ENCODE results near the gene CYP19A1. TPM values are rescaled to one million over a fixed set of nuclear protein-coding genes. Genes with fewer than 3 reads are reported as not detected.

CYP19A1 gene
- total and polyA plus RNA-seq, 10 of the 15 experiments (the other 5 are each of a cell fraction or from before 2014, with no cell fraction given), result 0.08 to 1.8 (median 0.70) TPM

DNA sequence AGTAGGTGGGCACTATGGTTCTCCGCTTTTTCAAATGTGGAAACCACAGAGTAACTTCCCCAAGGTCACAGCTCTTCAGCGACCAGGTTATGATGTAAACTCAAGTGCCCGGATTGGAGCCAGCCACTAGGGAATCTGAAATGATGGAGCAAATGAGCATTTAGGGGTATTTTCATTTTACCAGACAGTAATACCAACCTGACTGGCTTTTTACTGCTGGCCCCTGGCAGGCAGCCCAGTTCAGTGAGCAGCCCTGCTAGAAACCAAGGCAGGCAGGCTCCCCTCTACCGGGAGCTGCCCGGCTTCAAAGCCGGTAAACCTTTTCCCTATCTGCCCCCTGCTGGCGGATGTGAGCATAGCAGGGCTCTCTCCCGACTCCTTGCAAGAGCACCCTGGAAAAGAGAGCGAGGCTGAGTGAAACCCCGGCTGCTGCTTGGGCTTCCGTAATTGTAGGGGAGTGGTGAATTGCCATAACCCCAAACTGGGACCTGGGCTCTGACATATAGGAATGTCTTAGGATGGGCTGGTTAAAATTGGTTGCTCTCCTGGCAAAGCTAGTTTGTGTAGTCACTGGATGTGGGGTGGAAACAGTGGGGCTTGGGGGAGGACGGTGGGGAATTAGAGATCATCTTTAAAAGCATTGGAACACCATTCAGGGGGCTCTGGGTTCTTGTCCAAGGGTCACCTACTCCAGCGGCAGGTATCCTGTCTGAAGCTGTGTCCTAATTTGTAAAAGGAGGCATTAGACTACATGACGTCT lies 145.7 kb downstream of the CYP19A1 start:
- ChIA-PET RAD21 (ENCODE audit: unreplicated experiment) (interaction anchor here (0.6 to 2.8 kb wide), 14 partner anchors 13 to 1957 kb away, joined by 3 to 39 read pairs (median 4); no protein-coding TSS in a partner anchor), SMC1A (ENCODE audit: uncharacterized antibody, unreplicated experiment) (interaction anchor here (0.7 to 2.8 kb wide), 13 partner anchors 14 to 1957 kb away, joined by 3 to 28 read pairs (median 3); no protein-coding TSS in a partner anchor), CTCF (interaction anchor here (0.7 to 9.4 kb wide), 38 partner anchors 9 to 307 kb away, joined by 3 to 102 read pairs (median 5); no protein-coding TSS in a partner anchor), POLR2A (interaction anchor here (1.1 kb wide), 1 partner anchor 13 kb away, joined by 3 read pairs; no protein-coding TSS in a partner anchor)
- H3K4me1 ChIP-seq (ENCODE audit: control insufficient read depth, insufficient read depth, low read length), result no peaks in the 10 kb centered on the region
- H3K27ac ChIP-seq (ENCODE audit: control insufficient read depth, insufficient read depth), result no peak overlapping the region
- DNase-seq (ENCODE audit: low read depth, low spot score), result peak; percentile 20
- intact Hi-C loops (cut with micrococcal nuclease; ENCODE audit: unreplicated experiment) (loop anchor here (1.0 kb wide), 1 partner anchor 29 kb away; no protein-coding TSS in a partner anchor), in situ Hi-C loops (cut with MboI) (no loop called here)
- TF ChIP-seq SMARCA5 (IDR thresholded peaks at IDR 0.05), result no peak
- TF ChIP-seq KDM1A (IDR thresholded peaks at IDR 0.05; ENCODE audit: borderline replicate concordance), result no peak
- peak; percentile 79 for TF ChIP-seq SMC3 (IDR thresholded peaks at IDR 0.05; ENCODE audit: borderline replicate concordance, low read length)
- 0 out of 2 replicates have a peak, but pooled peaks have one; percentile 16 for TF ChIP-seq IKZF1 (conservative IDR thresholded peaks at IDR 0.05)
- 0 out of 2 replicates have a peak, but pooled peaks have one; percentile 6 for TF ChIP-seq ESRRA (IDR thresholded peaks at IDR 0.05; ENCODE audit: low read length)
- peak; percentile 79 for TF ChIP-seq RAD21 (IDR thresholded peaks at IDR 0.05; ENCODE audit: insufficient read depth, low read depth, low read length)
- peak; percentile 91 to 96 (median 92) for TF ChIP-seq CTCF (IDR thresholded peaks at IDR 0.05 in 2 of 3, conservative IDR thresholded peaks at IDR 0.05 in 1 of 3; ENCODE audit: control insufficient read depth in 2 of 3, extremely low read depth in 1 of 3, insufficient read depth in 1 of 3, low read depth in 3 of 3, low read length in 3 of 3)
- H3K36me3 ChIP-seq (ENCODE audit: control insufficient read depth in 2 of 2, insufficient read depth in 2 of 2, low read length in 1 of 2), result no peaks in the 10 kb centered on the region
- BruUV-seq (replicated peaks), result no TSS peak
- H4K20me1 ChIP-seq (ENCODE audit: control insufficient read depth, insufficient read depth), result no peaks in the 10 kb centered on the region
- 5% methylated on average over 14 of the region's 14 CpGs for WGBS (ENCODE audit: insufficient coverage, insufficient replicate concordance, low lambda C conversion rate, missing lambda C conversion rate)
- FAIRE-seq, result no peak
- no peaks in the 10 kb centered on the region for H3K79me2 ChIP-seq (ENCODE audit: control insufficient read depth, insufficient read depth, low read length)
- no peaks in the 10 kb centered on the region; a peak in 2 of 4 replicates for H3K27me3 ChIP-seq (replicated peaks in 1 of 2; ENCODE audit: control insufficient read depth in 2 of 2, insufficient read depth in 2 of 2, low read length in 1 of 2)
- H3K9me3 ChIP-seq (replicated peaks; ENCODE audit: control insufficient read depth, insufficient read depth, low read length), result no peaks in the 10 kb centered on the region
- no peak overlapping the region for H2AFZ ChIP-seq (ENCODE audit: control insufficient read depth, low read depth, low read length)
- no peak overlapping the region for H3K4me2 ChIP-seq (ENCODE audit: control insufficient read depth, insufficient read depth)
- H3K9ac ChIP-seq (ENCODE audit: control insufficient read depth, insufficient read depth, low read length), result no peak overlapping the region
- ATAC-seq, result peak; percentile 97
- H3K4me3 ChIP-seq, result no peak overlapping the region
